HEK293 (cell line): ENCODE data around the gene ARHGEF4.

ENCODE experiments used
- CTCF ChIA-PET: fragments of 350-600 bp; formaldehyde crosslinking; extraction: SDS; loops from one replicate; lab custom pipeline; 2021; ENCODE audit warnings: antibody characterized with exemption; lab: Yijun Ruan, JAX
- POLR2A ChIA-PET: fragments of 300-600 bp; formaldehyde crosslinking; extraction: SDS; loops from one replicate; lab custom pipeline; 2020; ENCODE audit warnings: antibody characterized with exemption, inconsistent platforms; lab: Yijun Ruan, JAX
- H3K27ac ChIP-seq: fragments of 200-500 bp; sonication (Bioruptor generic); 2 replicates; pipeline ENCODE4 v1.5.1; 2014; ENCODE audit warnings: low read depth, low read length, control low read depth, inconsistent platforms; ENCODE audit errors: extremely low read depth
- H3K36me3 ChIP-seq, 2 experiments: fragments of 200-500 bp in 1 of 2; sonication (Bioruptor generic) in 1 of 2; 1 replicate in 1 of 2; 2 replicates in 1 of 2; pipeline ENCODE4 v1.5.1; 2014 to 2017; ENCODE audit warnings: inconsistent platforms in 2 of 2, low read length in 2 of 2; ENCODE audit not compliant: control insufficient read depth in 2 of 2, insufficient read depth in 1 of 2
- H3K4me1 ChIP-seq: fragments of 200-500 bp; sonication (Bioruptor generic); 2 replicates; pipeline ENCODE4 v1.5.1; 2014; ENCODE audit warnings: mild to moderate bottlenecking, low read length, inconsistent platforms; ENCODE audit not compliant: control insufficient read depth, insufficient read depth
- H3K4me3 ChIP-seq: 2 replicates; pipeline ENCODE4 v1.5.1; 2011; ENCODE audit warnings: low read depth, mild to moderate bottlenecking, control low read depth, low read length, moderate library complexity
- H3K9me3 ChIP-seq: fragments of 200-500 bp; sonication (Bioruptor generic); 2 replicates; pipeline ENCODE4 v1.5.1; 2014; ENCODE audit warnings: low read depth, low read length, inconsistent platforms; ENCODE audit not compliant: control insufficient read depth, insufficient read depth
- OVOL3 ChIP-seq: fragments of 450-650 bp; formaldehyde crosslinking; IDR thresholded peaks from 2 replicates; pipeline ENCODE4 v1.5.1; 2016; ENCODE audit warnings: missing biosample characterization, missing genetic modification characterization
- REPIN1 ChIP-seq: fragments of 450-650 bp; formaldehyde crosslinking; IDR thresholded peaks from 2 replicates; pipeline ENCODE4 v1.5.1; 2017; ENCODE audit warnings: missing biosample characterization, missing genetic modification characterization, low read depth
- YY2 ChIP-seq: fragments of 450-650 bp; formaldehyde crosslinking; IDR thresholded peaks from 2 replicates; pipeline ENCODE4 v1.5.1; 2016; ENCODE audit warnings: missing biosample characterization, missing genetic modification characterization
- ZBTB48 ChIP-seq: fragments of 450-650 bp; formaldehyde crosslinking; IDR thresholded peaks from 2 replicates; pipeline ENCODE4 v1.5.1; 2016; ENCODE audit warnings: missing biosample characterization, missing genetic modification characterization
- ZFHX2 ChIP-seq: fragments of 450-650 bp; formaldehyde crosslinking; conservative IDR thresholded peaks from 2 replicates; pipeline ENCODE4 v1.5.1; 2016; ENCODE audit warnings: missing biosample characterization, missing genetic modification characterization
- ZFP69B ChIP-seq: fragments of 450-650 bp; formaldehyde crosslinking; IDR thresholded peaks from 2 replicates; pipeline ENCODE4 v1.5.1; 2016; ENCODE audit warnings: missing biosample characterization, missing genetic modification characterization
- ZNF114 ChIP-seq: fragments of 450-650 bp; formaldehyde crosslinking; IDR thresholded peaks from 2 replicates; pipeline ENCODE4 v1.5.0; 2017; ENCODE audit warnings: missing biosample characterization, missing genetic modification characterization
- ZNF366 ChIP-seq: fragments of 450-650 bp; formaldehyde crosslinking; conservative IDR thresholded peaks from 2 replicates; pipeline ENCODE4 v1.5.1; 2016; ENCODE audit warnings: missing biosample characterization, missing genetic modification characterization
- ZNF48 ChIP-seq: fragments of 450-650 bp; formaldehyde crosslinking; IDR thresholded peaks from 2 replicates; pipeline ENCODE4 v1.5.1; 2016; ENCODE audit warnings: missing biosample characterization, missing genetic modification characterization
- ZNF548 ChIP-seq: fragments of 450-650 bp; formaldehyde crosslinking; IDR thresholded peaks from 2 replicates; pipeline ENCODE4 v1.5.1; 2016; ENCODE audit warnings: missing biosample characterization, missing genetic modification characterization
- ZNF549 ChIP-seq: fragments of 450-650 bp; IDR thresholded peaks from 2 replicates; pipeline ENCODE4 v1.5.1; 2018; ENCODE audit warnings: missing biosample characterization, missing genetic modification characterization, mild to moderate bottlenecking, inconsistent platforms, moderate library complexity
- ZSCAN30 ChIP-seq: fragments of 450-650 bp; IDR thresholded peaks from 2 replicates; pipeline ENCODE4 v1.5.1; 2018; ENCODE audit warnings: missing biosample characterization, mild to moderate bottlenecking, missing genetic modification characterization, moderate library complexity
- TF ChIP-seq, protein P1 (sequence below): fragments of 450-650 bp; IDR thresholded peaks from 2 replicates; pipeline ENCODE4 v1.5.1; 2018; ENCODE audit warnings: missing biosample characterization, missing genetic modification characterization
- TF ChIP-seq, protein P2 (sequence below): IDR thresholded peaks from 2 replicates; pipeline ENCODE4 v1.6.1; 2011; ENCODE audit warnings: mild to moderate bottlenecking, low read depth, low read length, borderline replicate concordance
- TF ChIP-seq, protein P3 (sequence below): fragments of 450-650 bp; formaldehyde crosslinking; IDR thresholded peaks from 2 replicates; pipeline ENCODE4 v1.5.1; 2016; ENCODE audit warnings: missing biosample characterization, missing genetic modification characterization

ARHGEF4 gene

DNA sequence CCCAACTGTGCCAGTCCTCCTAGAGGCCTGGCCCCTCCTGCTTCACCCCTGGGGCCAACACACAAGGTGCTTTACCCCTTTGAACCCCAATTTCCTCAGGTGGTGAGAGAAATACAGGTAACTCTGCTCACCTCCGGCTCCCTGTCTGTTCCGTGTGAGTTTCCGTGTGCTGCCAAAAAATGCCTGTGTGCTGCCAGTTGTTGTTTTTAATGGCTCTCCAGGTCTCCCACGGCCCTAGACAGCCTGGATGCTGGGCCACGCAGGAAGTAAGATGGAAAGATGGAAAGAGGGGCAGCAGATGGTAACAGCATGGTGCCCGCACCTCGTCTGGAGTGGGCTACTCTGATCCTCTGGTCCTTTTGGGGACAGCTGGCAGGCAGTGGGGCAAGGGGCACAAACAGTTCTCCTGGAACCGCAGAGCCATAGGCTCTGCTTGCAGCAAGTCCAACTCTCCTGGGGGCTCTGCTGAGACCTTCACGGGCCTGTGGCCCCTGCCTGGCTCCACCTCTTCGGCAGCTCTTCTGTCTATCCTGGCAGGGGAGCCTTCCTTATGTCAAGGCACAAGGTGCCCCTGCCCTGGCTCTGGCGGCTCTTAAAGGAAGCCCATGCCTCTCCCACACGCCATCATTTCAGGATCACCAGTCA lies 4.3 kb upstream of the ARHGEF4 start (continued):
- no peak for TF ChIP-seq OVOL3

DNA sequence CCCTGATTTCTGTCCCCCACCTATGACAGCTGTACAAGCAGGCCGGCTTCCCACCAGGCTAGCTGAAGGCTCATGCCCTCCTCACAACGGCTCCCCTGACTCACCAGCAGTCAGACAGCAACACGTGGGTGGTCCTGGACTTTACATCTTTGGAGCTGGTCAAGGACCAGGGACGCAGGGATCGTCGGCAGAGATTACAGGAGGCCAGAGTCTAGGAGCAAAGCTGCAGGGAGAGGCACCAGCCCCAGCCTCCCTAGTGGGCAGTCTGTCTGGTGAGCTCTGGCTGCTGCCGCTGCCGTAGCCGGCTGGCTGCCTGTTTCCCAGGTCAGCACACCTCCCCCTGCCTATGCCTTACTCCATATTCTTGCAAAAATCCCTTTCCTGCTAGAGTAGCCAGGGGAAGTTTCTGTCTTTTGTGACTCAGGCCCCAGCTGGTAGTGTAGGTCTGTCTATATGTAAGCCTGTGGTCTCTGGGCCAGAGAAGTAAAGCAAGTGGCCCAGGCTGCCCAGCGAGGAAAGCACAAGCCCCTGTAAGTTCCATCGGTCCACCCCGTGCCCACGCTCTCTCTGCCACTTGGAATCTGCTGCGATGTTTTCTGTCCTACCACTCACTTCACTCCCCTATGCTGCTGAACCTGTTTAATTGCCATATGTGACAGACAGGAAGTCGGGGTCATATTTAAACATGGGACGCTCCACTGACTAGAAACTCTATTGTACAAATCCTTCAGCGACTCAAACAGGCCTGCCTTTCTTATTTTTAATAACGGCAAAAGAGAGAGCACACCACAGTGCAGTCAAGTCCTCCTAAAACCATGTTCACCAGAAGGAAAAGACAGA lies 2.4 kb upstream of the ARHGEF4 start:
- H3K27ac ChIP-seq, result no peak overlapping the region
- TF ChIP-seq, protein P1, sequence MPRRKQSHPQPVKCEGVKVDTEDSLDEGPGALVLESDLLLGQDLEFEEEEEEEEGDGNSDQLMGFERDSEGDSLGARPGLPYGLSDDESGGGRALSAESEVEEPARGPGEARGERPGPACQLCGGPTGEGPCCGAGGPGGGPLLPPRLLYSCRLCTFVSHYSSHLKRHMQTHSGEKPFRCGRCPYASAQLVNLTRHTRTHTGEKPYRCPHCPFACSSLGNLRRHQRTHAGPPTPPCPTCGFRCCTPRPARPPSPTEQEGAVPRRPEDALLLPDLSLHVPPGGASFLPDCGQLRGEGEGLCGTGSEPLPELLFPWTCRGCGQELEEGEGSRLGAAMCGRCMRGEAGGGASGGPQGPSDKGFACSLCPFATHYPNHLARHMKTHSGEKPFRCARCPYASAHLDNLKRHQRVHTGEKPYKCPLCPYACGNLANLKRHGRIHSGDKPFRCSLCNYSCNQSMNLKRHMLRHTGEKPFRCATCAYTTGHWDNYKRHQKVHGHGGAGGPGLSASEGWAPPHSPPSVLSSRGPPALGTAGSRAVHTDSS (tag by site-specific recombination), result no peak
- H3K36me3 ChIP-seq, result no peaks in the 10 kb centered on the region
- H3K9me3 ChIP-seq, result no peaks in the 10 kb centered on the region
- CTCF ChIA-PET, result interaction anchor here (1.0 kb wide), 1 partner anchor 40 kb away, joined by 3 read pairs; no protein-coding TSS in a partner anchor
- H3K4me3 ChIP-seq, result no peak overlapping the region
- no peaks in the 10 kb centered on the region for H3K4me1 ChIP-seq
- POLR2A ChIA-PET, result no interaction called here

DNA sequence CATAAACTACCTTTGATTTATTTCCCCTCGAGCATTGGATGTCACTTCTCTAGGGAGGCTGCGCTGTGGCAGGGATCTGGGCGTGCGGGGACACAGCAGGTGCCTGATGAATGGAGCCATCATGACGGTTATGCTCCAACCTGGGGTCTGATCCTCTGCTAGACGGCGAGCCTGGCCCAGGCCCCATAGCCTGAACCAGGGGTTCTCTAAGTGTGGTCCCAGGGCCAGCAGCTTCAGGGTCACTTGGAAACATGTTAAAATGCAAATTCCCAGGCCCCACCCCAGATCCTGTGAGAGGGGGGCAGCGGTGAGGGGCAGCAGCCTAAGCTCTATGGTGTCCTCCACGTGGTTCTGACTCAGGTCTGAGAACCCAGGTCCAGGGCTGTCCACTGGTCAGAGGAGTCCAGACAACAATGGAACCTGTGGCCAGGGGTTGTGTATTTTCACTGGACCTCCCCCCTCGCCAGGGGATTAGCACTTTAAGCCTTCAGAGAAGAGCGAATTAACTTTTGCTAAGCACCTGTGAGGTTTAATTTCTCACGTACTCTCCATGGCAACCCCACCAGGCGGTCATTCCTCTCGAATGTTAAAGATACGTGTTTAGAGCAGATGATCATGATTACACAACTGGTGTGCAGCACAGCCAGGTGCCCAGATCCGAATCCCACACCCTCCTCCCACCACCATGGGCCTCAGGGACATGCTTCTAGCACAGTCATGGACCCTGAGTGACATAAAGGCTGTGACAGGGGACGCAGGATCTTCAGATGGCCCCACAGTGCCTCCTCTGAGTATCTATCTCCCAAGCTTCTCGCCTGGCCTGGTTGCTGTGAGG lies 1.6 kb upstream of the ARHGEF4 start:
- no peaks in the 10 kb centered on the region for H3K4me1 ChIP-seq
- no peak for TF ChIP-seq ZNF549 (tag by site-specific recombination)
- no peak for TF ChIP-seq ZBTB48 (tag by site-specific recombination)
- TF ChIP-seq YY2 (tag by site-specific recombination), result no peak
- TF ChIP-seq ZFHX2, result no peak
- TF ChIP-seq, protein P2, sequence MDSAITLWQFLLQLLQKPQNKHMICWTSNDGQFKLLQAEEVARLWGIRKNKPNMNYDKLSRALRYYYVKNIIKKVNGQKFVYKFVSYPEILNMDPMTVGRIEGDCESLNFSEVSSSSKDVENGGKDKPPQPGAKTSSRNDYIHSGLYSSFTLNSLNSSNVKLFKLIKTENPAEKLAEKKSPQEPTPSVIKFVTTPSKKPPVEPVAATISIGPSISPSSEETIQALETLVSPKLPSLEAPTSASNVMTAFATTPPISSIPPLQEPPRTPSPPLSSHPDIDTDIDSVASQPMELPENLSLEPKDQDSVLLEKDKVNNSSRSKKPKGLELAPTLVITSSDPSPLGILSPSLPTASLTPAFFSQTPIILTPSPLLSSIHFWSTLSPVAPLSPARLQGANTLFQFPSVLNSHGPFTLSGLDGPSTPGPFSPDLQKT, result no peak
- TF ChIP-seq, protein P3, sequence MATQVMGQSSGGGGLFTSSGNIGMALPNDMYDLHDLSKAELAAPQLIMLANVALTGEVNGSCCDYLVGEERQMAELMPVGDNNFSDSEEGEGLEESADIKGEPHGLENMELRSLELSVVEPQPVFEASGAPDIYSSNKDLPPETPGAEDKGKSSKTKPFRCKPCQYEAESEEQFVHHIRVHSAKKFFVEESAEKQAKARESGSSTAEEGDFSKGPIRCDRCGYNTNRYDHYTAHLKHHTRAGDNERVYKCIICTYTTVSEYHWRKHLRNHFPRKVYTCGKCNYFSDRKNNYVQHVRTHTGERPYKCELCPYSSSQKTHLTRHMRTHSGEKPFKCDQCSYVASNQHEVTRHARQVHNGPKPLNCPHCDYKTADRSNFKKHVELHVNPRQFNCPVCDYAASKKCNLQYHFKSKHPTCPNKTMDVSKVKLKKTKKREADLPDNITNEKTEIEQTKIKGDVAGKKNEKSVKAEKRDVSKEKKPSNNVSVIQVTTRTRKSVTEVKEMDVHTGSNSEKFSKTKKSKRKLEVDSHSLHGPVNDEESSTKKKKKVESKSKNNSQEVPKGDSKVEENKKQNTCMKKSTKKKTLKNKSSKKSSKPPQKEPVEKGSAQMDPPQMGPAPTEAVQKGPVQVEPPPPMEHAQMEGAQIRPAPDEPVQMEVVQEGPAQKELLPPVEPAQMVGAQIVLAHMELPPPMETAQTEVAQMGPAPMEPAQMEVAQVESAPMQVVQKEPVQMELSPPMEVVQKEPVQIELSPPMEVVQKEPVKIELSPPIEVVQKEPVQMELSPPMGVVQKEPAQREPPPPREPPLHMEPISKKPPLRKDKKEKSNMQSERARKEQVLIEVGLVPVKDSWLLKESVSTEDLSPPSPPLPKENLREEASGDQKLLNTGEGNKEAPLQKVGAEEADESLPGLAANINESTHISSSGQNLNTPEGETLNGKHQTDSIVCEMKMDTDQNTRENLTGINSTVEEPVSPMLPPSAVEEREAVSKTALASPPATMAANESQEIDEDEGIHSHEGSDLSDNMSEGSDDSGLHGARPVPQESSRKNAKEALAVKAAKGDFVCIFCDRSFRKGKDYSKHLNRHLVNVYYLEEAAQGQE (tag by site-specific recombination), result no peak
- TF ChIP-seq ZFP69B, result no peak
- TF ChIP-seq ZNF366, result no peak
- TF ChIP-seq REPIN1 (tag by site-specific recombination), result no peak
- TF ChIP-seq, all 188 proteins: peak for 0
- no peak overlapping the region for H3K4me3 ChIP-seq
- H3K27ac ChIP-seq, result no peak overlapping the region
- H3K9me3 ChIP-seq, result no peaks in the 10 kb centered on the region
- H3K36me3 ChIP-seq, result no peaks in the 10 kb centered on the region
- ChIA-PET POLR2A (no interaction called here), CTCF (no interaction called here)

DNA sequence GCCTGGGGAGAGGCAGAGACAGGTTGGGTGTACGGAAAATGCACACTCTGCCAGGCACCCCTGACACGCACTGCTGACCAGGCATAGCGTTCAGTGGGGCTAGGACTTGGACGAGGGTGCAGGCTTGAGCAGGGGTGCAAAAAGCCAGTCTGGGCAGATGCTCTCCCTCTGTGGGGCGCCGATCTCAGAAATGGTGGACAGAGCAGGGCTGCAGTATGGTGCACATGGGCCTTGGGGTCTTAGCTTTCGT lies 1.0 kb upstream of the ARHGEF4 start:
- ChIA-PET CTCF (no interaction called here), POLR2A (no interaction called here)
- Histone ChIP-seq H3K9me3 (no peaks in the 10 kb centered on the region), H3K4me3 (no peak overlapping the region), H3K27ac (no peak overlapping the region), H3K4me1 (no peaks in the 10 kb centered on the region), H3K36me3 (no peaks in the 10 kb centered on the region)
- TF ChIP-seq, protein P3 (tag by site-specific recombination), result no peak
- TF ChIP-seq YY2 (tag by site-specific recombination) (no peak), ZNF48 (tag by site-specific recombination) (no peak), ZSCAN30 (tag by site-specific recombination) (no peak), ZNF114 (tag by site-specific recombination) (no peak), ZNF548 (tag by site-specific recombination) (no peak)
